Stimulated activated CD4-positive, alpha-beta T cell treated with anti-CD3 and anti-CD28 coated beads, Interleukin-1b, Interleukin-23, amount 100 ng/mL, for 24 hours (primary cell): ENCODE data around the gene CLDN18.

Source experiments
- DNase-seq, 4 experiments: peaks; one replicate each; pipeline ENCODE4 v3.0.0-alpha.2; 2020; ENCODE audit warnings: low read depth in 4 of 4, low spot score in 1 of 4

CLDN18 gene

GRCh38 chr3:138062037-138062436 lies 52.1 kb downstream of the CLDN18 start:
- DNase-seq: no peak

DNA sequence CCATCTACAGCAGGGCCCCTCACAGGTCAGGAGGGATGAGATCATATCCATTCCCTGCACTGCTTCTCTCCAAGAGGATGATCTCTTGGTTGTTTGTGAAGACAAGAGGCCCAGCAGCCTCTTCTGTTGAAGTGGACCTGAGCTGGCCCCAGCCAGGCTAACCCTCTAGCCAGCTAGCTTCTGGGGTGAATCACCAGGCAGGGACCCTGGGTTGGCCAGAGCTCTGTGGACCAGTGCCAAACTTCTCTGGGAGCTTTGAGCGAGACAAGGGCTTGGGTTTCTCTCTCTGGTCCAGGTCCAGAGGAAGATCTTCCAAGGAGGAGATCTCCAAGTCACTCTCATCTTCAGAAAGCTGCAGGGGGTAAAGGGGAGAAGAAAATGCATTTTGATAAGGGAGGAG lies 52.7 kb downstream of the CLDN18 start:
- no peak for DNase-seq

GRCh38 chr3:138063416-138063815 lies 53.5 kb downstream of the CLDN18 start:
- DNase-seq: no peak

DNA sequence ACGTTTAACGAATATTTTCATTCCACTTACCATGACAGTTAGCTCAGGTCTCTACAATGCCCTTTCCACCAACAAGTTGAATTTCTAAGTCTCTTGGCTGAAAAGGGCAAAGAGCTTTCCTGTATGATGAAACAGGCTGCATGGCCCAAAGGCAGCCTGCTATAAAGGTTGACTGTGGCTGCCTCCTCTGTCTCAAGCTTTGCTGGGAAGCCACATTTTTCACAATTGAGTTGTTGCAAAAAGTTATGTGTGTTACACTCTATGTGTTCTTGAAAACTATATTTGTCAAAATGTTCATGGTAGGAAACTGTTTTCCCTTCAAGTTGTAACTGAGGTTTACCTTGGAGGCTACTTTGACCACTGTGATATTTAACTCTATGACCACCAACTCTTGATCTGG lies 56.0 kb downstream of the CLDN18 start:
- DNase-seq: no peak

DNA sequence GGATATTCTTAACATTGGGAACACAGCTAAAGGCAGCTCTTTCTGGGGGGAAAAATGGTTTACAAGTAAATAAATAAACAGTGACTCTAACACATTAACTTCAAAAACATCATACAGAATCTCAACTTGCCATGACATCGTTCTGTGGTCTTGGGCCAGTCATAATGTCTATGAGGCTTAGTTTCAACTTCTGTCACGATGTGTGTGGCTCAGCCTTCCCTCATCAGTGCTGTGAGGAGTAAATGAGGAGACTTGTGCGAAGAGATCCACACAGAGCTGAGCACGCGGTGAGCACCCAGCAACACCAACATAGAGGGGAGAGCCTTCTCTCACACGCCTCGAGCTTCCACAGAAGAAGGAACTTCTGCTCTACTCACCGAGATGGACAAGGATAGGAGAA lies 56.4 kb downstream of the CLDN18 start:
- no peak for DNase-seq

DNA sequence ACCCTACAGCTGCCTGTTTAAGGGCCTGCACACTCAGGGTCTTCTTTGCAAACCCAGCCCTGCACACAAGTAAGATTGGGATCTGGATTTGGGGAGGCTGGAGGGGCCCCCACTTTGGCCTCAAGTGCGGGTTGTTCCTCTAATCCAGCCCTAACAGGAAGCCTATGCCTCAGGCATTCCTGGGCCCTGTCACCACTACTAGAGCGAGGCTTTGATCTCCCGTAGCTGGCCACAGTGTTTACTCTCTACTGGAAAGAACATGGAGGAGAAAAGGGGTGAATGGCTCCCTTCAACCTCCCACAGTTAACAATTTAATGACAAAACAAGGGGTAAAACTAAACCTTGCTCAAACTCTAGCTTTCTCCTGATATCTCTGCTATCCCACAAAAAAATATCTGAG lies 57.0 kb downstream of the CLDN18 start:
- no peak for DNase-seq

DNA sequence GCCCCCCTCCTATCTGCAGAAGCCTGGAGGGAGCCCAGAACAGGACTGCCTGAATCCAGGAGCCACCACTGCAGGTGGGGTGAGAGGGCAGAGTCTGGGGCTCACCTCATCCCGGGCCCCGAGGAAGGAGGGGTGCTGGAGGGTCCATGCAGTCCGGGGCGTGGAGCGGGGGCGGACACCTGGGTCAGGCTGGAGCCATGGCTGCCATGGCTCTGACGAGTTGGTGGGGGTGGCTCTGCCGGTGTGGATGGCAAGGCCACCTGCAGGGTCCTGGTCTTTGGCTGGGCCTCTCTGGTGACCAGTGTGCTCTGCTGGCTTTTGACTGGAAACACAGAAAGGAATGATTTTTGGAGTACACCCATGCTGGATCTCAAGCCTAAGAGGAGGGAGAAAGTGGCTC lies 58.1 kb downstream of the CLDN18 start:
- DNase-seq: no peak

GRCh38 chr3:138068579-138069174 lies 58.7 kb downstream of the CLDN18 start:
- peak; percentile 63 to 70 (median 68) for DNase-seq

DNA sequence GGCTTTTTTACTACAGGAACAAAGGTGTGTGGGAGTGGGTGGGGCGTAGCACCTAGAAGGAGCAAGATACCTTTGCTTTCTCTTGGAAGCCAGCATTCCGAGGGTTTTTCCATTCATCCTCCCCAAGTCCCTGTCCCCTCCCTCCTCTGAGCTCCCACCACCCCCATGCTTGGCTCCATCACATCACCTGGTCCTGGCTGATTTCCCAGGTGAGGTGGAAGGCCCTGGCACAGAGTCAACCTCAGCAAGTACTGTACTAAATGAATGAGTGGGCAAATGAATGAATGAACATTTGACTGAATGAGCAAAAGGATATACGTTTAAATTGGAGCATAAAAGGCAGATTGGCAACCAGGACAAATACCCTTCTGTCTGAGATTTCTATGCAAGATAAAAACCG lies 60.0 kb downstream of the CLDN18 start:
- no peak for DNase-seq

- no peak for DNase-seq
Observed at GRCh38 chr3:138072796-138073195, 62.8 kb downstream of the CLDN18 start.

GRCh38 chr3:138078096-138078495 lies 68.1 kb downstream of the CLDN18 start:
- no peak for DNase-seq

GRCh38 chr3:138078901-138079344 lies 69.0 kb downstream of the CLDN18 start:
- DNase-seq: no peak

GRCh38 chr3:138079901-138080300 lies 69.9 kb downstream of the CLDN18 start:
- DNase-seq: no peak

- DNase-seq: no peak
Observed at GRCh38 chr3:138081371-138082084, 71.6 kb downstream of the CLDN18 start.

DNA sequence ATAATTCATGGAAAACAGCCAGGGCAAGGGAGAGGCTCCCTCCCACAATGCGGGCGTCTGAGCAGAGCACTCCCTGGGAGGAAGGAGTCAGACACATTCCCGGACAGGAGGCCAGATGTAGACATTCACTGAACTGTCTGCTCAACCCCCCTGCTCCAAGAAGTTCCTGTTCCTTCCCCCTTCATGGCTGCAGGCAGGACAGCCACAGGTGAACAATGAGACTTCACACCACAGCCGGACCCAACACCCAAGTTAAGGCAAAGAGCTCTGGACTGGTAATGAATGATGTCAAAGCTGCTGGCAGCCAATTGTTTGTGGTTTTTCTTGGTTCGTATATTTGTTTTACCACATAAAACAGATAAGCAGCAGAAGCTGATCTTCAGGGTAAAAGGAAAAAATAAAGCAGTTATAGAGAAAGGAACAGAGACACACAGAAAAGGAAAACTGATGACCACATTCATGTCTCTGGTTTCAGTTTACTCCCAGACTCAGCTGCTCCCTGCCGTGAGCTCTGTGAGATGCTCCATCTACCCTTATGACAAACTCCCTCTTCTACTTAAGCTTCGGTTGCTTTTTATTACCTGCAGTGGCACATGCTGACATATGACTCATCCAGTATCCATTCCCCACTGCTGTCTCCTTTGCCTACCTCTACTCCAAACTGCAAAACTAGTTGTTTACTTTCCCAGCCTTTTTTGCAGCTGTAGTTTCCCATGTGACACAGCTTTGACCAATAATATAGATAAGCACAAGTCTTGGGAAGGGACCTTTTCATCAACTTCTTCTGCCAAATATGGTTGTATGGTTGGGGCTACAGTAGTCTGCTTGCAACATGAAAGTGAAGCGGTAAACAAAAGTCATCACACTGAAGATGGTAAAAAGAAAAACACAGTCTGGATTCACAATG lies 72.4 kb downstream of the CLDN18 start:
- no peak for DNase-seq

GRCh38 chr3:138082992-138083386 lies 73.0 kb downstream of the CLDN18 start:
- DNase-seq: no peak
